OCI-LY1 (cell line): ENCODE data around the gene KLHL28.
"Not testable (repeated sequence)": the region's sequence is repeated elsewhere in the genome, so short reads cannot be mapped to it uniquely, and the experiment has no call there.

ENCODE experiments used
- CTCF ChIP-seq: fragments of 200-600 bp; sonication (generic), shearing (Covaris generic); IDR thresholded peaks from 2 replicates; pipeline ENCODE4 v1.5.1; 2017; ENCODE audit warnings: mild to moderate bottlenecking, antibody characterized with exemption, low read length, moderate library complexity, mixed read lengths
- EZH2 ChIP-seq: fragments of 200-600 bp; sonication (generic), shearing (Covaris generic); IDR thresholded peaks from 2 replicates; pipeline ENCODE4 v1.8.0; 2017; ENCODE audit warnings: borderline replicate concordance, mixed run types, mild to moderate bottlenecking, antibody characterized with exemption, low read length, moderate library complexity, mixed read lengths

GRCh38 chr14:44891726-44892372 is 69.9 kb downstream of the KLHL28 start:
- TF ChIP-seq CTCF, EZH2: not testable (repeated sequence)
